Measurements from ENCODE around the gene MRAS. TPM values are rescaled to one million over a fixed set of nuclear protein-coding genes. Genes with fewer than 3 reads are reported as not detected.
"Not testable (repeated sequence)": the region's sequence is repeated elsewhere in the genome, so short reads cannot be mapped to it uniquely, and the experiment has no call there.

Gene MRAS
- total RNA-seq, 1 donor from 2014 or later: 55.4 TPM

DNA sequence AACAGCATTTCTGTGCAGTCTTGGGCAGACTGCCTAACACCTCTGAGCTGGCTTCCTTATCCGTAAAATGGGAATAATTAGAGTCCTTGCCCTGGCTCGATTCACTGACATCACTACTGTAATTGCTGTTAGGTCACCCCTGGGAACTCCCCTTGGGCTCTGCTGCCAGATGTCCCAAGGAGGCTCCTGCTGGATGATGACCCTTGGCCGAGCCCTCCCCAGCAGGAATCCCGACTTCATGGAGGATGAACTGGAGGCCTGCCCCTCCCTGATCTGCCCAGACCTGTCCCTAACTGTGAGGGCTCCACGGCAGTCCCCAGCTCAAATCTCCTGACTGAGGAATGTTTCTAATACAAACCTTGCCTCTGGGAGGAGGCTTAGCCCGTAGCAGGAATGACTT, 104.1 kb downstream of the MRAS start:
- H3K27me3 ChIP-seq (ENCODE audit: insufficient read depth, low read length): no peaks in the 10 kb centered on the region
- TF ChIP-seq EZH2 (IDR thresholded peaks at IDR 0.05; ENCODE audit: insufficient read depth, low read length): no peak
- TF ChIP-seq, protein P1, sequence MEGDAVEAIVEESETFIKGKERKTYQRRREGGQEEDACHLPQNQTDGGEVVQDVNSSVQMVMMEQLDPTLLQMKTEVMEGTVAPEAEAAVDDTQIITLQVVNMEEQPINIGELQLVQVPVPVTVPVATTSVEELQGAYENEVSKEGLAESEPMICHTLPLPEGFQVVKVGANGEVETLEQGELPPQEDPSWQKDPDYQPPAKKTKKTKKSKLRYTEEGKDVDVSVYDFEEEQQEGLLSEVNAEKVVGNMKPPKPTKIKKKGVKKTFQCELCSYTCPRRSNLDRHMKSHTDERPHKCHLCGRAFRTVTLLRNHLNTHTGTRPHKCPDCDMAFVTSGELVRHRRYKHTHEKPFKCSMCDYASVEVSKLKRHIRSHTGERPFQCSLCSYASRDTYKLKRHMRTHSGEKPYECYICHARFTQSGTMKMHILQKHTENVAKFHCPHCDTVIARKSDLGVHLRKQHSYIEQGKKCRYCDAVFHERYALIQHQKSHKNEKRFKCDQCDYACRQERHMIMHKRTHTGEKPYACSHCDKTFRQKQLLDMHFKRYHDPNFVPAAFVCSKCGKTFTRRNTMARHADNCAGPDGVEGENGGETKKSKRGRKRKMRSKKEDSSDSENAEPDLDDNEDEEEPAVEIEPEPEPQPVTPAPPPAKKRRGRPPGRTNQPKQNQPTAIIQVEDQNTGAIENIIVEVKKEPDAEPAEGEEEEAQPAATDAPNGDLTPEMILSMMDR (IDR thresholded peaks at IDR 0.05; ENCODE audit: insufficient read depth, low read depth, low read length): no peak
- H2AFZ ChIP-seq (ENCODE audit: low read depth, low read length): no peak overlapping the region
- no peak overlapping the region for H3K27ac ChIP-seq (ENCODE audit: low read depth, low read length)
- no peaks in the 10 kb centered on the region for H4K20me1 ChIP-seq (ENCODE audit: insufficient read depth, low read length)
- H3K4me1 ChIP-seq (ENCODE audit: insufficient read depth, low read length): no peaks in the 10 kb centered on the region
- DNase-seq (ENCODE audit: low read depth): no peak
- H3K27me3 Mint-ChIP-seq (ENCODE audit: low read depth, unreplicated experiment): peaks cover 10% of the 10 kb centered on the region
- no peak overlapping the region for H3K4me3 Mint-ChIP-seq (ENCODE audit: unreplicated experiment)
- H3K9ac ChIP-seq (ENCODE audit: low read length): no peak overlapping the region
- peaks cover 11% of the 10 kb centered on the region for H3K4me1 Mint-ChIP-seq (ENCODE audit: low read depth, unreplicated experiment)
- no peaks in the 10 kb centered on the region for H3K9me3 ChIP-seq (ENCODE audit: insufficient read depth, low read depth, low read length)
- H3K36me3 ChIP-seq (ENCODE audit: insufficient read depth, low read length): no peaks in the 10 kb centered on the region
- H3K4me2 ChIP-seq (ENCODE audit: low read length): no peak overlapping the region
- no peaks in the 10 kb centered on the region for H3K79me2 ChIP-seq (ENCODE audit: insufficient read depth, low read length)
- no peak for FAIRE-seq
- H3K36me3 Mint-ChIP-seq (ENCODE audit: low read depth, unreplicated experiment): peaks cover 6% of the 10 kb centered on the region
- peaks cover 3% of the 10 kb centered on the region for H3K9me3 Mint-ChIP-seq (ENCODE audit: unreplicated experiment)
- H3K4me3 ChIP-seq (ENCODE audit: insufficient read depth, low read depth, low read length): no peak overlapping the region
- no peak overlapping the region for H3K27ac Mint-ChIP-seq (ENCODE audit: unreplicated experiment)

DNA sequence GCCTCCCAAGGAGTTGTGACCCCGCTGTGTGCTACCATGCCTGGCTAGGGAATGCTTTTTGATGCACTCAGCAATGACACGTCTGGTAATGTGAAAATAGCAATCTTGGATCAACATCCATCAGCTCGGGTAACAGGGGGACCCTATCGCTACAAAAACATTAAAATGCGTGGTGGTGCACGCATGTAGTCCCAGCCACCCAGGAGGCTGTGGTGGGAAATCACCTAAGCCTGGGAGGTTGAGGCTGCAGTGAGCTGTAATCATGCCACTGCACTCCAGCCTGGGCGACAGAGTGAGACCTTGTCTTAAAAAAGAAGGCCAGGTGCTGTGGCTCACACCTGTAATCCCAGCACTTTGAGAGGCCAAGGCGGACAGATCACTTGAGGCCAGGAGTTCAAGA, 105.6 kb downstream of the MRAS start:
- DNase-seq (ENCODE audit: low read depth); FAIRE-seq; H3K9me3 Mint-ChIP-seq (ENCODE audit: unreplicated experiment); H3K4me1 Mint-ChIP-seq (ENCODE audit: low read depth, unreplicated experiment); H3K79me2 ChIP-seq (ENCODE audit: insufficient read depth, low read length); H3K4me3 Mint-ChIP-seq (ENCODE audit: unreplicated experiment); H3K9me3 ChIP-seq (ENCODE audit: insufficient read depth, low read depth, low read length); H3K27ac Mint-ChIP-seq (ENCODE audit: unreplicated experiment); H3K36me3 ChIP-seq (ENCODE audit: insufficient read depth, low read length); H3K27me3 ChIP-seq (ENCODE audit: insufficient read depth, low read length); H3K9ac ChIP-seq (ENCODE audit: low read length); H4K20me1 ChIP-seq (ENCODE audit: insufficient read depth, low read length); H3K27ac ChIP-seq (ENCODE audit: low read depth, low read length); H3K4me2 ChIP-seq (ENCODE audit: low read length); H3K4me3 ChIP-seq (ENCODE audit: insufficient read depth, low read depth, low read length); H2AFZ ChIP-seq (ENCODE audit: low read depth, low read length); H3K4me1 ChIP-seq (ENCODE audit: insufficient read depth, low read length): not testable (repeated sequence)
- peaks cover 12% of the 10 kb centered on the region for H3K36me3 Mint-ChIP-seq (ENCODE audit: low read depth, unreplicated experiment)
- H3K27me3 Mint-ChIP-seq (ENCODE audit: low read depth, unreplicated experiment): peaks cover 11% of the 10 kb centered on the region

Other genes with a start within 250 kb of the MRAS start
- gene DZIP1L, start 233.0 kb upstream of the MRAS start, total RNA-seq: 19.0 and 19.8 TPM in 2 replicates
- gene A4GNT, start 216.2 kb upstream of the MRAS start, total RNA-seq: not detected in 2 replicates
- gene DBR1, start 173.7 kb upstream of the MRAS start, total RNA-seq: 14.8 and 14.9 TPM in 2 replicates
- 33.2 and 36.5 TPM in 2 replicates for gene ARMC8, start 161.3 kb upstream of the MRAS start, total RNA-seq
- gene NME9, start 18.7 kb upstream of the MRAS start, total RNA-seq: 0.54 and 0.62 TPM in 2 replicates
- gene ESYT3, start 86.0 kb downstream of the MRAS start, total RNA-seq: 2.0 and 2.6 TPM in 2 replicates
- gene CEP70, start 245.7 kb downstream of the MRAS start, total RNA-seq: 6.5 and 9.0 TPM in 2 replicates